Measurements from ENCODE around the gene TBCE.

DNA sequence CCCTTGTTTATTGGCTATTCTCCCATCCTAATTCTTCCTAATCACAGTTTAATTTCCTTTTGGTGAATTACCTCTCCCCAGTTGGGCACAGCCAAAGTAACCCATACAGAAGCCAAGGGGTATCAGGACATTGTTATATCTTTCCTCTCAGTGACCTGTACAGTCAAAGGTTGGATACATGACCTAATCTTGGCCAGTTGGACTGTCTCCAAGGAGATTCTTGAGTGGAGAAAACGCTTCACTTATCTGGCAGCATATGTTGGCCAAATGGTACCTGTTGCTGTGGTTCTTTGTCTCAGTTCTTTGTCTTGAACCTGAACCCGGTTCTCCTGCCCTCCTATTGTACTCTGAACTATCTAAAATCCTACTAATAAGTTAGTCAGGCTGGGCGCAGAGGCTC is 15.3 kb upstream of the TBCE start:
- TF ChIP-seq, protein P1, sequence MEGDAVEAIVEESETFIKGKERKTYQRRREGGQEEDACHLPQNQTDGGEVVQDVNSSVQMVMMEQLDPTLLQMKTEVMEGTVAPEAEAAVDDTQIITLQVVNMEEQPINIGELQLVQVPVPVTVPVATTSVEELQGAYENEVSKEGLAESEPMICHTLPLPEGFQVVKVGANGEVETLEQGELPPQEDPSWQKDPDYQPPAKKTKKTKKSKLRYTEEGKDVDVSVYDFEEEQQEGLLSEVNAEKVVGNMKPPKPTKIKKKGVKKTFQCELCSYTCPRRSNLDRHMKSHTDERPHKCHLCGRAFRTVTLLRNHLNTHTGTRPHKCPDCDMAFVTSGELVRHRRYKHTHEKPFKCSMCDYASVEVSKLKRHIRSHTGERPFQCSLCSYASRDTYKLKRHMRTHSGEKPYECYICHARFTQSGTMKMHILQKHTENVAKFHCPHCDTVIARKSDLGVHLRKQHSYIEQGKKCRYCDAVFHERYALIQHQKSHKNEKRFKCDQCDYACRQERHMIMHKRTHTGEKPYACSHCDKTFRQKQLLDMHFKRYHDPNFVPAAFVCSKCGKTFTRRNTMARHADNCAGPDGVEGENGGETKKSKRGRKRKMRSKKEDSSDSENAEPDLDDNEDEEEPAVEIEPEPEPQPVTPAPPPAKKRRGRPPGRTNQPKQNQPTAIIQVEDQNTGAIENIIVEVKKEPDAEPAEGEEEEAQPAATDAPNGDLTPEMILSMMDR (IDR thresholded peaks at IDR 0.05; ENCODE audit: insufficient read depth, low read length, poor library complexity, severe bottlenecking) = no peak
- TF ChIP-seq EZH2phosphoT487 (conservative IDR thresholded peaks at IDR 0.05; ENCODE audit: low read length) = no peak
